GM21515 (cell line): ENCODE measurements around the gene NAP1L4.
A peak's percentile ranks its signal among the peaks of the same experiment; 100 is the strongest.
"Not testable (repeated sequence)": the region's sequence is repeated elsewhere in the genome, so short reads cannot be mapped to it uniquely, and the experiment has no call there.

Experiments used
- ATAC-seq: cut with Tn5 transposase; IDR thresholded peaks from one replicate; pipeline ENCODE4 v1.9.1; 2021; ENCODE audit not compliant: unreplicated experiment

NAP1L4 gene

DNA sequence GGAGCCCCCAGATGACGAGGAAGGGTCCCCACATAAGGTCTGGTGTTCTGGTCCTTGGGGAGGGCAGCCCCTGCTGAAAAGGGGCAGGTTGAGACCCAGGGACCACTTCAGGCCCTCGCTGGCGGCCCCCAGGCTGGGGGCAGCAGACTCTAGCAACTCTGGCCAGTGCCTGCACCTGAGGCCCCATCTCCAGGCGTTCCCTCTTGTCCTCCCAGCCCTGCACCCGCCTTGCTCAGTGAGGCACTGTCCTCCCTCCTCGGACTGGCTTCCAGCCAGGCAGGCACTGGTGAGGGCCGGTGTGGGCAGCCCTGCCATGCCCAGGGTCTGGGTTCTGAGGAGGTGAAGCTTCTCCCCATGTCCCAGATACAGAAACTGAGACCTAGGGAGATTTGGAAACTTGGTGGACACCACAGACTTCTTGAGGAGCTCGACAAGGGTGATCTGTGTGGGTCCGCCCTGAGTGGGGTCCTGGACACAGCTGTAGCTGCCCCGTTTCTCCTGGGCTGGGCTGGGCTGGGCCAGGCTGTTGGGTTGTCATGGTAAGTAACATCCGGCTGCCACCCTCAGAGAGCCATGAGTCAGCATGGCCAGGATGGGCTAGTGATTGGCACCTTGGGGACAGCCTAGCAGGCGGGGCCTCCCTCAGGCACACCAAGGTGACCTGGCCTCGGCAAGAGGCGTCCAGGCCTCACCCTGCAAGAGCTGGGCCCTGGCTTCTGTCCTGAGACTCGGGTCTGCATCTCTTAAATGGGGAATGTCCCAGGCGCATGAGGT, 51.8 kb downstream of the NAP1L4 start:
- ATAC-seq = no peak

- ATAC-seq = not testable (repeated sequence)
Measured at GRCh38 chr11:2938458-2939418, 53.4 kb downstream of the NAP1L4 start.

DNA sequence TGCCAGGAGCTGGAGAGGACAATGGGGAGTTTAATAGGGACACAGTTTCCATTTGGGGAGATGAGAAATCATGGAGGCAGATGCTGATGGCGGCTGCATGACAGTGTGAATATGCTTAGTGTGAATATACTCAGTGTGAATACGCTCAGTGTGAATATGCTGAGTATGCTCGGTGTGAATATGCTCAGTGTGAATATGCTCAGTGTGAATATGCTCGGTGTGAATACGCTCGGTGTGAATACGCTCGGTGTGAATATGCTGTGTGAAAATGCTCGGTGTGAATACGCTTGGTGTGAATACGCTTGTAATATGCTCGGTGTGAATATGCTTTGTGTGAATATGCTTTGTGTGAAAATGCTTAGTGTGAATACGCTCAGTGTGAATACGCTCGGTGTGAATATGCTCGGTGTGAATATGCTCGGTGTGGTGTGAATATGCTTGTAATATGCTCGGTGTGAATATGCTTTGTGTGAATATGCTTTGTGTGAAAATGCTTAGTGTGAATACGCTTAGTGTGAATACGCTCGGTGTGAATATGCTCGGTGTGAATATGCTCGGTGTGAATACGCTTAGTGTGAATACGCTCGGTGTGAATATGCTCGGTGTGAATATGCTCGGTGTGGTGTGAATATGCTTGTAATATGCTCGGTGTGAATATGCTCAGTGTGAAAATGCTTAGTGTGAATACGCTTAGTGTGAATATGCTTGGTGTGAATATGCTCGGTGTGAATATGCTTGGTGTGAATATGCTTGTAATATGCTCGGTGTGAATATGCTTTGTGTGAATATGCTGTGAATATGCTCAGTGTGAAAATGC, 54.3 kb downstream of the NAP1L4 start:
- not testable (repeated sequence) for ATAC-seq

GRCh38 chr11:2934611-2935239, 57.4 kb downstream of the NAP1L4 start:
- no peak for ATAC-seq

DNA sequence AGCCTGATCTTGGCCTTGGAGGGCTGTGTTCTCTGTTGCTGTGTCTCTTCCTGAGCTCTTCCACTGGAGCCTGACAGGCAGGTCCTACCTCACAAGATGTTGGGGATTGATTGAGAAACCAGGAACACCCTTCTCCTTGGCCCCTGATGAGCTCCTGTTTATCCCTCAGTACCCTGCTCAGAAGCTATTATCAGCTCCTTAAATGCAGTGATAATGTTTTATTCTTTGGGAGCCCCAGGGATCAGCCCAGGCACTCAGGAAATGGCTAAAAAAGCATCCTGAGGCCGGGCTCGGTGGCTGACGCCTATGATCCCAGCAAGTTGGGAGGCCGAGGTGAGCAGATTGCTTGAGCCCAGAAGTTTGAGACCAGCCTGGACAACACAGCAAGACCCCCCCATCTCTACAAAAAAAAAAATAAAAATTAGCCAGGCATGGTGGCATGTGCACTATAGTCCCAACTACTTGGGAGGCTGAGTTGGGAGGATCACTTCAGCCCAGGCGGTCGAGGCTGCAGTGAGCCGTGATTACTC, 58.0 kb downstream of the NAP1L4 start:
- ATAC-seq = no peak

DNA sequence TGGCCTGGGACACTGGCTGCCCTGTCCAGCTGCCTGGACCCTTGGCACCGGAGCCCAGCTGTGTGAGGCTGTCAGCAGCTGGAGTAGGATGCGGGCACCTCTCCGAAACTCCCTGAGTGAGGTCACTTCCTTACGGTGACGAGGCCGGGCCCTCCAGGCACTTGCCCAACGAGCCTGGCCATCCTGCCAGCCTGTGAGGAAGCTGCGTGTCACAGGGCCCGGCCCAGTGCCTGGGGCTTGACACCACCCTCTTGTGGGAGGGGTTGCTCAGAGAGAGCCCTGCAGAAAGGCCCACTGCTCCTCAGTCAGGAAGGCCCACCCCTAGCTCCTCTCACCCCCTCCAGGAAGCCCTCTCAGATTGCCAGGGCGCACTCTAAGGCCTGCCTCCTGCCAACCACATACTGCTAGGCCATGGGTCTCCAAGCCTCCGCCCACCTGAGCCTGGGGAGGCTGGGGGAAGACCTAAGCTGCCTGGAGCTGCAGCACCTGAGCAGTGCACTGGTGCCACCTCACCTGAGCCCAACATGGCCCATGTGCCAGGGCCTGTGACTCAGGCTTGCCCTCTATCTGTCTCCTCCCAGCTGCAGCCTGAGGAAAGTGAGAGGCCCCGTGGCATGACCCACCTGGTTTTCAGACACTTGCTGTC, 58.6 kb downstream of the NAP1L4 start:
- no peak for ATAC-seq

GRCh38 chr11:2932850-2933251, 59.3 kb downstream of the NAP1L4 start:
- no peak for ATAC-seq

GRCh38 chr11:2931771-2932738, 60.1 kb downstream of the NAP1L4 start:
- ATAC-seq = no peak

DNA sequence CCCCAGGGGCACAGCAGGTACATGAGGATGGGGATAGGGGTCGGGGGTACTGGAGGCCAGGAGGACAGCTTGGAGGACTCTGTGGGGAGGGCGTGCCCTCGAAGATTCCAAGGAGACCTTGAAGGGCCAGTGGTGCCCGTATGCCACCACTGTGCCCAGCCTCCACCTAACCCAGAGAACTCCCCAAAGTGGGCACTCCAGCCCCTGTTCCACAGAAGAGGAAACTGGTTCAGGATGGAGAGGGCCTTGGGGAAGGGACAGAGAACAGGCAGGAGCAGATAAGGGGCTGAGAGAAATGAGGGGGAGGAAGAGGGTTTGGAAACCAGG, 60.7 kb downstream of the NAP1L4 start:
- no peak for ATAC-seq

DNA sequence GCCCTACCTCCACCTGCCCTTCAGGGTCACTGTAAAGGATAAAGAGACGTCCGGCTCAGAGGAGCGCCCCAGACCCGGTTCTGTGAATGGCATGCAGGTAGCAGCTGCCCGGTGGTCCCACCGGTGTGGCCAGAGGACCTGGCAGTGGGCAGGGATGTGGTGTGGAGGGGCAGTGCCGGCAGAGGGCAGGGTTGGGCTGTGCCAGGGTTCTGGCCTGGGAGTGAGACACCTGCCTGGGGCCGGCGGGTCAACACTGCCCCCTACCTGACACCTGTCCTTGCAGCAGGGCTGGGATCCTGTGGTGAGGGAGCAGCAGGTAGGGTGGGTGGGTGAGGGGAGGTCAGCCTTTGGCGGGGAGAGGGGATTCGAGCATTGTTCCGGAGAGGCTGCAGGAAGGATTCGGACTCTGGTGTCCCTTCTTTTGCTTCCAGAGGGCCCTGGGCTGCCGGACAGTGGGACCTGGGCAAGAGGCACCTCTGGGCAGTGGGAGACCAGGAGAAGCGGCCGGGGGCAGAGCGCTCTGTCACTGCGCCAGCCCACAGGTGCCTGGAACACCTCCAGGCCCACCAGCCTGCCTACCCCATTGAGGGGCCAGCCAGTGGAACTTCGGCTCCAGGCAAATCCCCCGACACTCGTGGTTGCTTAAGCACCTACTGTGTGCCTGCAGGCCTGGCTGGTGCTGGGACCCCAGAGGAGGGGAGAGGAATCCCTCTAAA, 61.3 kb downstream of the NAP1L4 start:
- peak; percentile 37 for ATAC-seq

DNA sequence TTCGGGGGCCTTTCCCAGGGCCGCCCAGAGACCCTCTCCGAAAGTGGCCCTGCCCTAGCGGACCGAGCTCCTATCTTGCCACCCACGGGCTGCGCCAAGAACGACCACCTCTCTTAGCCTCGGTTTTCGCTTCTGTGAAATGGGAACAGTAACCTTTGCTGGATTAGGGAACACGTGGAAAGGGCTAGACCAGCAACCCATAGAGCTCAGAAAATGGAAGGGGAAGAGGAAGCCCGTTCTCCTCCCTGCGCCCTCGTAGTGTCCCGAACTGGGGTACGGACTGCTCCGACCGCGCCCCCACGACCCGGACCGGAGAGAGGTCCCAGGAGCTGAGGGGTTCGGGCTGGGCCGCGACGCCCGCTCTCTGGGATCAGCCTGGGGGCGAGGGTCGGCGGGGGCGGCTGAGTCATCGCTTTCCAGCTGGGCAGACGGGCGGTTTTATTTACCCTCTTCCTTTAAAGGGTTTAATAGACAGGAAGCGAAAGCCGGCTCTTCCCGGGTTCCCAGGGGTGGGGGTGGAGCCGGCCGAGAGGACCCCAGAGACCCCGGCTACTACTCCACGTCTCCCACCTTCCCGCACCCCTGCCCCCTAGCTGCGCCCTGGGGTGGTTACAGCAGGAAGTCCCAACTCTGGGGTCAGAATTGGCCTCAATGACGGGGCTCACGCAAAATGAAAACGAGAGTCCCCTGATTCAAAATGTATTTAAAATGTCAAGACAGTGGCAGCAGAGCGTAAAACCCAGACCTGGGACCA, 62.0 kb downstream of the NAP1L4 start:
- peak; percentile 33 for ATAC-seq

GRCh38 chr11:2929531-2929949, 62.6 kb downstream of the NAP1L4 start:
- ATAC-seq = no peak

DNA sequence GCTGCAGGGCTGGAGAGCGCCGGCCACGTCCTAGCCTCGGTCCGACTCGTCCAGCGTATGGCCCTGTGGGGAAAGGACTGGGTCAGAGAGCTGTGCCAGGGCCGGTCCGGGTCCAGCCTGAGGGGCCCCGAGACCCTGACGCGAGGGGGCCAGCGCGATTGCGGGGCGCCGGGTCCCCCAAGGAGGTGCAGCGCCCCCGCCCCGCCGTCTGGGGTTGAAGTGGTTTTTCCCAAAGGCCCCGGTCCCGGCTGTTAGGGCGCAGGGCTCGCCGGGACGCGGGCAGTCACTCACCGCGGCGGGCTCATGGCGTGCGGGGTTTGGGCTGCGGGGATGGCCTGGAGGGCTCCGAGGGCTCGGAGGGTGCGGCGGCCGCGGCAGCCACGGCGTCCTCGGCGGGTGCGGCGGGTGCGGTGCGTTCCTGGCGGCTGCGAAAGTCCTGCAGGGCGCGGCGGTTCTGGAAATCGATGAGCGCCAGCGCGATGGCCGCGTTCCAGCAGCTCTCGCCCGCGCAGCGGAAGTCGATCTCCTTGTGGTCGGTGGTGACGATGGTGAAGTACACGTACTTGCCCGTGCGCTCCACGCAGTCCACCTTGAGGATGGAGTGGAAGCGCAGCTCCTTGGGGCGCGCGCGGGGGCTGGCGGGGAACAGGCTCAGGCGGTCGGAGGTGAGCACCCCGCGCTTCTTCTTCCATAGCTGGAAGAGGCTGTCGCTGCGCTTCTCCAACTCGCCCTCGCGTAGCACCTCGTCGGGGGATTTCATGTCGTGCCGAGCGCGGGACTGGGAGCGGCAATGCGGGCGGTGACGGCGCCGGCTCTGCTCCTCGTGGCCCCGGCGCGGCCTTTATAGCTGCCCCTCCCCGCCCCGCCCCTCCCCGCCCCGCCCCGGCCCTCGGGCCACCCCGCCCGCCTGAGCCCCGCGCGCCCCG, 63.3 kb downstream of the NAP1L4 start, which contains the start of gene PHLDA2:
Gene PHLDA2, minus strand, starts transcription at position 816 of the 926 bp plus-strand sequence. Its CDS starts 56 bp downstream, at position 760.
- ATAC-seq = no peak

- ATAC-seq = no peak
Measured at GRCh38 chr11:2927851-2928604, 64.1 kb downstream of the NAP1L4 start.

DNA sequence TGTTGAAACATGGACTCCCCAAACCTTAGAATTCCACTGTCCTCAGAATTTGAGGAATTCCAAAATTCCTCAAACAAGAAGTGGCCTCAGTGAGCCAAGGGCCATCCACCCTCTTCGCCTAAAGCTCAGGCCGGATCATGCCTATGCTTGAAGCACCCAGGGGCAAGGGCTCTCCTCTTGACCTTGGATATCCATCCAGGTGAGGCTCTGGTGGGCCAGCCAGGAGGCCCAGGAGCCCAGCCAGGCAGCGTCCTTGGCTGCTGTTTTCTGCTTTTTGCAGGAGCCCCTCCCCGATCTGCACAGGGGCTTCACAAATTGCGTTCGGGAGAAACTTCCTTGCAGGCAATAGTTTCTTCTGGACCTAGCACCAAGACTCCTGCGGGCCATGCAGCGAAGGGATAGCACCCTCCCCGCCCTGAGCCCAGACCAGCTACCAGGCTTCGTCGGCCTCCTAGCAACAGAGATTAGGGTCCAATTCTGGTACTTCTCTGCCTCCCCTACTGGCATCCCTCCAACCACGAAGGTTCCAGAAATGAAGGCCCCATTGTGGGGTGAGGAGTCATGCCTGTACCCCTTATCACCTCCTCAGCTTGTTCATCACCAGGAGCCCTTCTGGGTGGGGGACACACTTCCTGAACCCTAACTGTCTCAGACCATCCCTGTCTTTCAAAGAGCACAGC, 64.9 kb downstream of the NAP1L4 start:
- no peak for ATAC-seq
